ENCODE measurements around the gene NOVA2. TPM values are rescaled to one million over a fixed set of nuclear protein-coding genes. Genes with fewer than 3 reads are reported as not detected.

NOVA2 gene
- total RNA-seq, 1 donor from 2014 or later = 5.3 TPM

DNA sequence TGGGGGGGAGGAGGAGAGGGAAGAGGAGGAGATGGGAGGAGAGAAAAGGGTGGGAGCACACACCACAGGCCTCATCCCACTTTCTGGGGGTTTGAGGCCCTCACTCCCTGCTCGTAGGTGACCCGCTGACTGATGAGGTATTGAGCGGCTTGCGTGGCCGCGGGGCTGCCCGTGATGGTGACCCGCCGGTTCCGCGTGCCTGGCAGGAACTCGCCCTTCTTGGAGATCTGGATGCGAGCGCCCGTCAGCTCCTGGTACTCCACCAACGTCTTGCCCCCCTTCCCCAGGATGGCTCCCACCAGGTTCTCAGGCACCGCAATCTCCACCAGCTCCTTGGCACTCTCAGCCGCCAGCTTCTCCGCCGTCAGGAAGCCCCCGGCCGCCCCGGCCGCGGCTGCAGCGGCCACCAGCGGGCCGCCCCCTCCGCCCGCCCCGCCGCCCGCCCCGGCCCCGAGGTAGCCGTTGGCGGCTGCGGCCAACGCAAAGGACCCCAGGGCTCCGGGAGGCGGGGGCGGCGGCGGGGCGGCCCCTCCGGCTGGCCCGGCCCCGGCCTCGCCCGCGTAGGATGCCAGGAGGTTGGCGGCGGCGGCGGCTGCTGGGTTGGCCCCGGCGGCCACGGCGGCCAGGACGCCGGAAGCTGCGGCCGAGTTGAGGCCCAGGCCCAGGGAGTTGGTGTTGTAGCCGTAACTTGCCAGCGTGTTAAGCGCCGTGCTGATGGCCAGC lies 33.7 kb downstream of the NOVA2 start:
- DNase-seq (ENCODE audit: missing footprints) (no peak), ATAC-seq (no peak)
- intact Hi-C loops (cut with DNase I) = loop anchor here (10.0 kb wide), 1 partner anchor 55 kb away; the partner anchor contains the start of gene CCDC61

DNA sequence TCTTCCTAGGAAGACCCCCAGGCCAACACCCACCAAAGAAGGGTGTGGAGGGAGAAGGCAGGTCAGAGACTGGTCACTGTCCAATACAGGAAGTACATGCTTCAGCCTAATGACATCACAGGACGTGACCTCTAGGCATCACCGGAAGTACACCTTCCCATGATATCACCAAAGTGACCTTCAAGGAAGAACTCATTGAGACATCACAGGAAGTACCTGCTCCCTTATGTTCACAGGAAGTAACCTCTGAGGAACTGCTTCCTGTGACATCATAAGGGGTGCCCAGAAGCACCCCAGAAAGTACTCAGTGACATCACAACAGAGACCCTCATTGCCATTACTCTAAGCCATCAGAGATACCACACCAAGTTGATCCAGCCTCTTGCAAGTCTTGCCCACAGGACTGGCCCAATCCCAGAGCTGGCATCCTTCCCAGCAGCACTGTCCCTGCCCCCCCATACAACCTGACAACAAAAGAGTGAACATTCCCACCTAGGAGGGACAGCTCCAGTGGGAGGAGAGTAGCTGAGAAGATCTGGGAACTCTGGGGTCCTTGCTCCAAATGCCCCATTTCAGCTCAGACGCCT lies 34.8 kb downstream of the NOVA2 start:
- DNase-seq (ENCODE audit: missing footprints) (no peak), ATAC-seq (no peak)
- intact Hi-C loops (cut with DNase I) = loop anchor here (10.0 kb wide), 1 partner anchor 56 kb away; the partner anchor contains the start of gene CCDC61

DNA sequence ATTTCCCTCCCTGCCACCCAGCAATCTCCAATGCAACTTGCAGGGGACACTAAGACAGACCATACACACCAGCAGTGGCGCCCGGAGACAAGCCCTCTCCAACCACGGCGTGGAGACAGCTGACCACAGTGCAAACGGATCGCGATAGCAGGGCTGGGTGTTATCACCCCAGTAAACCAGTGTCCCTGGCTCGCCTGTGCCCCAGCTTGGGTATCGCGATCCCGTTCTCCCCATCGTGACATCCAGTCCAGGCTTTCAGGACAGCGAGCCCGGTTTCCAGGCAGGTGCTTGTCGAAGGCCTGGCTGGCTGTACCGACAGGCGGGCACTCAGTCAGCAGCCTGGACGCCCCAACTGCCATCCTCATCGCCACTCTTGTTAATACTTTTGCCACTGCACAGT lies 38.4 kb downstream of the NOVA2 start:
- ATAC-seq (no peak), DNase-seq (ENCODE audit: missing footprints) (no peak)
- intact Hi-C loops (cut with DNase I) = loop anchor here (10.0 kb wide), 1 partner anchor 60 kb away; the partner anchor contains the start of gene CCDC61

GRCh38 chr19:45934551-45935230 lies 39.0 kb downstream of the NOVA2 start:
- ATAC-seq = no peak
- intact Hi-C loops (cut with DNase I) = loop anchor here (10.0 kb wide), 1 partner anchor 60 kb away; the partner anchor contains the start of gene CCDC61
- no peak for DNase-seq (ENCODE audit: missing footprints)

DNA sequence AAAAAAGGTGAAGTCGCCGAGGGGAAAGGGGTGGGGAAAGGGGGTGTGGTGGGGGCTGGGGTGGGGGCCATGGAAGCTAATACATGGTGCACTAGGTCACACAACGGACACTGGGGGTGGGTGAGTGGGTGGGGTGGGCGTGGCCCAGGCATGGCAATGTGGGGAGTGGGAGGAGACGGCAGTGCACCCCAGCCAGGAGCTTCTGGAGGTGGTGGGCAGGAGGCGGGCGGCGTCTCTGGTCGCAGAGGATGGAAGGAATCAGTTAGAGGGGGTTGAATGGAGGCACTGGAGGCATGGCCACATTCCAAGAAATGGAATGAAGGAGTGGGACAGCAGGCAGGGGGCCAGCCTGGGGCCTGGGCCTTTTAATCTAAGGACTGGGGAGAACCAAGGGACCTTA lies 39.9 kb downstream of the NOVA2 start:
- DNase-seq (ENCODE audit: missing footprints) (no peak), ATAC-seq (no peak)
- intact Hi-C loops (cut with DNase I) = loop anchor here (10.0 kb wide), 1 partner anchor 61 kb away; the partner anchor contains the start of gene CCDC61

DNA sequence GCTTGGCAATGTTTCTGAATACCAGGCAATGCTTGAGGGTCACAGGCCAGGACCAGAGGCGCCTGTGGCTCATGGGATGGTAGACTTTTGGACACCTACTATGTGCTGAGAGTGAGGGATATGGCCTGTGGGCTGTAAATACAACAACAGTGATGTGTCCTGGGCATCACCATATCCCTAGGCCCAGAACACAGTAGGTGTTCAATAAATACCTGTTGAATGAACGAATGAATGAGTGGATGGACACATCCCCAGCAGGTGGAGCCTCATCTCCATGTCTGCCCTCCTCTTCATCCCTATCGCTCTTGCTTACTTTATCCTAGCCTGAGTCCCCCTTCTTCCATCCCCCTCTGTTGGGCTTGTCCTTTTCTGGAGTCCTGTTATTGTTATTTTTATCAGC lies 42.6 kb downstream of the NOVA2 start:
- DNase-seq (ENCODE audit: missing footprints) (no peak), ATAC-seq (no peak)
- intact Hi-C loops (cut with DNase I) = loop anchor here (10.0 kb wide), 1 partner anchor 64 kb away; the partner anchor contains the start of gene CCDC61

- ATAC-seq = no peak
- intact Hi-C loops (cut with DNase I) = no loop called here
- no peak for DNase-seq (ENCODE audit: missing footprints)
Measured at GRCh38 chr19:45929247-45929646, 44.4 kb downstream of the NOVA2 start.

GRCh38 chr19:45927565-45928261 lies 46.0 kb downstream of the NOVA2 start:
- peak; percentile 90 for DNase-seq (ENCODE audit: missing footprints)
- intact Hi-C loops (cut with DNase I) = no loop called here
- peak; percentile 83 for ATAC-seq

- no peak for ATAC-seq
- intact Hi-C loops (cut with DNase I) = no loop called here
- no peak for DNase-seq (ENCODE audit: missing footprints)
Measured at GRCh38 chr19:45924891-45925447, 48.7 kb downstream of the NOVA2 start.

DNA sequence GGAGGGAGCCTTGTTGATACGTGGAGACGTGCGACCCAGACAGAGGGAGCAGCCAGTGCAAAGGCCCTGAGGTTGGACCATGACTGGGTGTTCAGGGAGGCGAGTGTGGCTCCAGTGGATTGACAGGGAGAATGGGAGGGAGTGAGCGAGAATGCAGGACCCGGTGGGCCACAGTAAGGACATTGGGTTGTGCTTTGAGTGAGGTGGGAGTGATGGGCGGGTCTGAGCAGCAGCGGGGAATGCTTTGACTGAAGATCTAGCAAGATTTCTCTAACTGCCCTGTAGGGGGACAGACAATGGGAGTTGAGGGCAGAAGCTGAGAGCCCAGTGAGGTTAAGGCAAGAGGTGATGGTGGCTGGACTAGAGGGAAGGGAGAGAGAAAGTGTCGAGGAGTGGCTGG lies 51.4 kb downstream of the NOVA2 start:
- no peak for ATAC-seq
- no peak for DNase-seq (ENCODE audit: missing footprints)
- intact Hi-C loops (cut with DNase I) = no loop called here

- intact Hi-C loops (cut with DNase I) = no loop called here
- no peak for ATAC-seq
Measured at GRCh38 chr19:45920458-45920857, 53.2 kb downstream of the NOVA2 start.

GRCh38 chr19:45919678-45920077 lies 54.0 kb downstream of the NOVA2 start:
- DNase-seq (ENCODE audit: missing footprints) = no peak
- intact Hi-C loops (cut with DNase I) = no loop called here
- ATAC-seq = no peak

More at GRCh38 chr19:45920458-45920857, 53.2 kb downstream of the NOVA2 start:
- DNase-seq (ENCODE audit: missing footprints) = no peak

GRCh38 chr19:45918721-45919120 lies 54.9 kb downstream of the NOVA2 start:
- ATAC-seq (no peak), DNase-seq (ENCODE audit: missing footprints) (no peak)
- intact Hi-C loops (cut with DNase I) = no loop called here

GRCh38 chr19:45917421-45918091 lies 56.1 kb downstream of the NOVA2 start:
- intact Hi-C loops (cut with DNase I) = no loop called here
- ATAC-seq = no peak
- no peak for DNase-seq (ENCODE audit: missing footprints)

DNA sequence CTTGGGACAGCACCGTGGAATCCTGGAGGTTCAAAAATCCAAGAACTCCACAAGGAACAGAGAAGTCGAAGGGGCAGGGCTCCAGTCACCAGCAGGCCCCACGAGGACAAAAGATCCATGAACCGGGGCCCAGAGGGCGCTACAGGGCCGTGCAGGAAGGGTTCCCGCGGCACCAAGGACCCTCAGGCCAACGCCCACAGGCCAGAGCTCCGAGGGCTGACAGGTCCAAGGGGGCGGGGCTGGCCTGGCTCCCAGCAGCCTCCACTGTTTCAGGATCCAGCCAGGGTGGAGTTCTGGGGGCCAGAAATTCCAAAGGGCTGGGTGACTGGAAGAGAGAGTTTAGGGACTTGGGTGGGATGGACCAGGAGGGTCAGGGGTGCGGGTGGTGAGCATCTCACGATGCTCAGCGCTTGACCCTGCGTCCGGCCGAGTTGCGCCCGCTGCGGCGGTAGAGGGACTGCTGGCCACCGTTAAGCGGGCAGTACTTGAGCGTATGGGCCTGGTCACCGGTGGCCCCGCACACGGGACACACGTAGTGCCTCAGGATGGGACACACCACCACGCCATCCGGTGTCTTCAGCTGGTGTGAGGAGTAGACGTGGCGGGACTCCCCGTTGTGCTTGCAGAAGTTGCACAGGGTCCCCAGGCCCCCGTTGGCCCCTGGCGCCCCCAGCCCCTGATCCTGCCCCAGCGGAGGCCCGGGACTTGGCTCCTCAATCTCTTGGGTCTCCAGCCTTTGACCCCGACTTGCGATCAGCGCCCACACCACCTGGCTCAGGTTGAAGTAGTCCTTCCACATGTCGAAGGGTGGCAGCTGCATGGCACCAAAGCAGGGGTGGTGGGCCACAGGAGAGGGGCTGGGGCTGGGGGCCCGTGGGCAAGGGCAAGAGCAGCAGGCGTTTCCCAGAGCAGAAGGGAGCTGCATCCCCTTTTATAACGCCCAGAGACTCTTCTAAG lies 59.5 kb downstream of the NOVA2 start, which contains the start of gene NANOS2:
TSS of gene NANOS2 (minus strand) at position 905 of the 957 bp plus-strand sequence. CDS start at position 820, 85 bp downstream.
- intact Hi-C loops (cut with DNase I) = no loop called here
- DNase-seq (ENCODE audit: missing footprints) (peak; percentile 72), ATAC-seq (no peak)

DNA sequence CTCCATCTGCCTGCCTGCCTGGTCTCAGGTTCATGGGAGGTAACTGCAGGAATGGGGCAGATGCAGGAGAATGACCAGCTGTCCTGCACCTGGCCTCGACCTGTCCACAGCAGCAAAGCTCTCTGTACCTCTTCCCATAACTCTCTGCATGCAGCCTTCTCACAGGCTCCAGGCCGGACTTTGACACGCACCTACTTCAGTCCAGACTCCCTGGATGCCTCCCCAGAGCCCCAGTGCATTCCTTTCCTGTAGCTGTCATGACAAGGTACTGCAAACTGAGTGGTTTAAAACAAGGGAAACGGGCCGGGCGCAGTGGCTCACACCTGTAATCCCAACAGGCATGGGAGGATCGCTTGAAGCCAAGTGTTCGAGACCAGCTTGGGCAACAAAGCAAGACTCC lies 62.4 kb downstream of the NOVA2 start:
- no peak for ATAC-seq
- intact Hi-C loops (cut with DNase I) = no loop called here

DNA sequence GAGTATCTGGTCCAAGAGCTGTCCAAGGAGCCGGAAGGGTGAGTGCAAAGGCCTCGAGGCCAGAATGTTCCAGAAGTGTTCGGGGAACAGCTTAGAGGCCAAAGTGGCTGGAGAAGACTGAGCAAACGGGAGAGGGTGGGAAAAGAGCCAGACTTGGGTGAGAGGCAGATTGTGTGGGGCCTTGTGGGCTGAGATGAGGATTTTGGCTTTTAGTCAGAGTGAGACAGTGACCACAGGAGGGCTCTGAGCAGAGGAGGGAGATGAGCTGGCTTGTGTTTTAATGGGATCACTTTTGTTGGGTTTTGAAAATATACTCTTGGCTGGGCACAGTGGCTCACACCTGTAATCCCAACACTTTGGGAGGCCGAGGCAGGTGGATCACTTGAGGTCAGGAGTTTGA lies 64.7 kb downstream of the NOVA2 start:
- DNase-seq (ENCODE audit: missing footprints) (no peak), ATAC-seq (no peak)
- intact Hi-C loops (cut with DNase I) = loop anchor here (10.0 kb wide), 1 partner anchor 106 kb away; no protein-coding TSS in a partner anchor

More for the DNA sequence above, 62.4 kb downstream of the NOVA2 start:
- no peak for DNase-seq (ENCODE audit: missing footprints)

All from Right ventricle myocardium inferior (tissue), 1 donor.